OCI-LY1 (cell line): ENCODE data around the gene ASZ1.
A peak's percentile ranks its signal among the peaks of the same experiment; 100 is the strongest.

Experiments
- H2AFZ ChIP-seq: fragments of 200-600 bp; sonication (generic), shearing (Covaris generic); 2 replicates; pipeline ENCODE4 v1.6.0; 2014; ENCODE audit warnings: antibody characterized with exemption, mild to moderate bottlenecking, low read length
- H3F3A ChIP-seq: fragments of 200-600 bp; sonication (generic), shearing (Covaris generic); 2 replicates; pipeline ENCODE4 v1.6.0; 2014; ENCODE audit warnings: mild to moderate bottlenecking, antibody characterized with exemption, low read length, moderate library complexity; ENCODE audit not compliant: insufficient read depth
- H3K27ac ChIP-seq: fragments of 200-600 bp; sonication (generic); 2 replicates; pipeline ENCODE4 v1.5.1; 2014; ENCODE audit warnings: low read length, mixed run types, mild to moderate bottlenecking, low read depth; ENCODE audit not compliant: poor library complexity, severe bottlenecking
- H3K27me3 ChIP-seq: fragments of 200-600 bp; sonication (generic); 2 replicates; pipeline ENCODE4 v1.6.0; 2014; ENCODE audit warnings: antibody characterized with exemption, mild to moderate bottlenecking, low read length, moderate library complexity; ENCODE audit not compliant: insufficient read depth
- H3K36me3 ChIP-seq: fragments of 200-600 bp; sonication (generic); 2 replicates; pipeline ENCODE4 v1.6.1; 2014; ENCODE audit warnings: mild to moderate bottlenecking, antibody characterized with exemption, low read length, moderate library complexity, mixed read lengths; ENCODE audit not compliant: insufficient read depth
- H3K4me1 ChIP-seq: fragments of 200-600 bp; sonication (generic); 2 replicates; pipeline ENCODE4 v1.5.1; 2014; ENCODE audit warnings: mild to moderate bottlenecking, low read length, moderate library complexity; ENCODE audit not compliant: insufficient read depth, severe bottlenecking
- H3K4me2 ChIP-seq: fragments of 200-600 bp; sonication (generic), shearing (Covaris generic); 2 replicates; pipeline ENCODE4 v1.6.1; 2014; ENCODE audit warnings: low read length
- H3K4me3 ChIP-seq: fragments of 200-600 bp; sonication (generic); 2 replicates; pipeline ENCODE4 v1.5.1; 2014; ENCODE audit warnings: low read length, low read depth, mild to moderate bottlenecking, mixed read lengths; ENCODE audit not compliant: poor library complexity, severe bottlenecking
- H3K79me2 ChIP-seq: fragments of 200-600 bp; shearing (Covaris generic); 2 replicates; pipeline ENCODE4 v1.6.1; 2016; ENCODE audit warnings: mixed run types, low read length, mixed read lengths; ENCODE audit not compliant: insufficient read depth
- H3K9ac ChIP-seq: fragments of 200-600 bp; sonication (generic), shearing (Covaris generic); 2 replicates; pipeline ENCODE4 v1.6.1; 2014; ENCODE audit warnings: mild to moderate bottlenecking, low read length, mixed read lengths
- H3K9me2 ChIP-seq: fragments of 200-600 bp; sonication (generic), shearing (Covaris generic); 2 replicates; pipeline ENCODE4 v1.6.1; 2014; ENCODE audit warnings: low read depth, mild to moderate bottlenecking, low read length, mixed read lengths
- H3K9me3 ChIP-seq: fragments of 200-600 bp; shearing (Covaris generic); 2 replicates; pipeline ENCODE4 v1.6.1; 2014; ENCODE audit warnings: low read length, mixed read lengths
- H4K20me1 ChIP-seq: fragments of 200-600 bp; sonication (generic), shearing (Covaris generic); 2 replicates; pipeline ENCODE4 v1.6.0; 2016; ENCODE audit warnings: mild to moderate bottlenecking, low read length; ENCODE audit not compliant: insufficient read depth
- CTCF ChIP-seq: fragments of 200-600 bp; sonication (generic), shearing (Covaris generic); IDR thresholded peaks from 2 replicates; pipeline ENCODE4 v1.5.1; 2017; ENCODE audit warnings: mild to moderate bottlenecking, antibody characterized with exemption, low read length, moderate library complexity, mixed read lengths
- EZH2 ChIP-seq: fragments of 200-600 bp; sonication (generic), shearing (Covaris generic); IDR thresholded peaks from 2 replicates; pipeline ENCODE4 v1.8.0; 2017; ENCODE audit warnings: borderline replicate concordance, mixed run types, mild to moderate bottlenecking, antibody characterized with exemption, low read length, moderate library complexity, mixed read lengths

Gene ASZ1

DNA sequence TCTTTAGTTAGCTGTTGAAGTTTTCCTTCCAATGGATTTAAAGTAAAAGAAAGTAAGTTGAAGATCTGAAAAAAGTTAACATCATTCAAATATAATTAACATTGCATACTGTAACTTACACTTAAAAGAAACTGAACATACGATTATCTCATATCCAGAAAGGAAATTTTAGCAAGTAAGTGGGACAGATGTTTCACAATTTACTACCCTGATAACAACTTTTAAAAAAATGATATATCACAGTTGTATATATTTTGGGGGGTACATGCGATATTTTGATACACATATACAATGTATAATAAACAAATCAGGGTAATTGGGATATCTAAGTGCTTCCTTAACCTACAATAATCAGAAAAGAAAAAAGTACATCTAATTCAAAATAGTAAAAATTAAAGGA lies 44.2 kb downstream of the ASZ1 start:
- Histone ChIP-seq H3K79me2 (no peaks in the 10 kb centered on the region), H3K9me3 (no peaks in the 10 kb centered on the region), H3K4me1 (no peaks in the 10 kb centered on the region), H3K27ac (no peak overlapping the region), H2AFZ (no peak overlapping the region), H3K9ac (no peak overlapping the region), H3K9me2 (no peaks in the 10 kb centered on the region), H3K4me2 (no peak overlapping the region), H3F3A (no peaks in the 10 kb centered on the region), H3K36me3 (no peaks in the 10 kb centered on the region), H3K4me3 (no peak overlapping the region), H4K20me1 (no peaks in the 10 kb centered on the region), H3K27me3 (no peaks in the 10 kb centered on the region)
- TF ChIP-seq EZH2: no peak
- TF ChIP-seq CTCF: no peak

DNA sequence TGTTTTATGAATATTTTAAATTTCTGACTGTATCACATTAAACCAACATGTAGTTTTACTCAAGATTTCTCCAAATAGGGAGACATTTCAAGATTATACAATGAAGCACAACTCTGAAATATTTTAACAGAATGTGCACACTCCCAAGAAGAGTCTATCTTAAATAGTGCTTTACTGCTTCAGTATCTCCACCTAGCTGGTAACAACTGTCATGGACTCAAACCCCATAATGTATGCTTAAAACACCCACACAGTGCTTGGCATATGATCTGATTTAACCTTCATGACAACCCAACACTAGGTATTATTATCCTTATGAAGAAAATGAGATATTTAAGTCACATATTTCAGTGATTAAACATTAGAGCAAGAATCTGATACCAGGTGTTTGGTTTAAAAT lies 45.9 kb downstream of the ASZ1 start:
- Histone ChIP-seq H3K36me3 (no peaks in the 10 kb centered on the region), H3K27ac (no peak overlapping the region), H2AFZ (no peak overlapping the region), H3K4me3 (no peak overlapping the region), H3K9ac (no peak overlapping the region), H3K79me2 (no peaks in the 10 kb centered on the region), H4K20me1 (no peaks in the 10 kb centered on the region), H3F3A (no peaks in the 10 kb centered on the region), H3K4me2 (no peak overlapping the region), H3K4me1 (no peaks in the 10 kb centered on the region), H3K9me3 (no peaks in the 10 kb centered on the region), H3K27me3 (no peaks in the 10 kb centered on the region), H3K9me2 (no peaks in the 10 kb centered on the region)
- no peak for TF ChIP-seq CTCF
- TF ChIP-seq EZH2: no peak

GRCh38 chr7:117375380-117375779 lies 51.9 kb downstream of the ASZ1 start:
- H2AFZ ChIP-seq: no peak overlapping the region
- H3K36me3 ChIP-seq: no peaks in the 10 kb centered on the region
- H3K79me2 ChIP-seq: no peaks in the 10 kb centered on the region
- H3K9ac ChIP-seq: no peak overlapping the region
- peaks cover 3% of the 10 kb centered on the region; the same call in 1 of the 2 replicates for H3K9me2 ChIP-seq
- no peaks in the 10 kb centered on the region for H3K27me3 ChIP-seq
- H3K27ac ChIP-seq: no peak overlapping the region
- TF ChIP-seq CTCF (peak; percentile 18; the same call in 1 of the 2 replicates), EZH2 (no peak)
- H3K4me2 ChIP-seq: no peak overlapping the region
- no peaks in the 10 kb centered on the region for H4K20me1 ChIP-seq
- no peak overlapping the region for H3K4me3 ChIP-seq
- no peaks in the 10 kb centered on the region for H3K4me1 ChIP-seq
- H3F3A ChIP-seq: no peaks in the 10 kb centered on the region
- H3K9me3 ChIP-seq: no peaks in the 10 kb centered on the region
